ENCODE measurements around the gene ARRDC3.

GRCh38 chr5:91383956-91384300 is 811 bp upstream of the ARRDC3 start:
- TF ChIP-seq CTCF (IDR thresholded peaks at IDR 0.05) (no peak), POLR2A (IDR thresholded peaks at IDR 0.05) (no peak)
